Fibroblast of villous mesenchyme (primary cell): ENCODE results near the gene HOXA4. TPM values are rescaled to one million over a fixed set of nuclear protein-coding genes. Genes with fewer than 3 reads are reported as not detected.

Source experiments
- DNase-seq: peaks from one replicate; pipeline ENCODE4 v3.0.0-alpha.2; 2010; ENCODE audit warnings: low read depth
- H3K4me3 ChIP-seq: 2 replicates; pipeline ENCODE4 v1.5.1; 2011; ENCODE audit warnings: low read depth, mild to moderate bottlenecking, low read length
- CTCF ChIP-seq: IDR thresholded peaks from 2 replicates; pipeline ENCODE4 v1.5.1; 2012; ENCODE audit warnings: low read depth, mild to moderate bottlenecking, low read length; ENCODE audit not compliant: insufficient read depth
- total RNA-seq: library from RNA; depleted of rRNA; stranded (reverse); fragments of >200 nt; gene quantifications from 2 replicates; pipeline ENCODE4 v1.2.3, GENCODE V29; 2012

HOXA4 gene
- total RNA-seq, 1 donor = 1.3 TPM

GRCh38 chr7:27172315-27172774 lies 41.8 kb upstream of the HOXA4 start:
- TF ChIP-seq CTCF = no peak
- peak overlapping the region; percentile 67 for H3K4me3 ChIP-seq
- DNase-seq = peak; percentile 93

DNA sequence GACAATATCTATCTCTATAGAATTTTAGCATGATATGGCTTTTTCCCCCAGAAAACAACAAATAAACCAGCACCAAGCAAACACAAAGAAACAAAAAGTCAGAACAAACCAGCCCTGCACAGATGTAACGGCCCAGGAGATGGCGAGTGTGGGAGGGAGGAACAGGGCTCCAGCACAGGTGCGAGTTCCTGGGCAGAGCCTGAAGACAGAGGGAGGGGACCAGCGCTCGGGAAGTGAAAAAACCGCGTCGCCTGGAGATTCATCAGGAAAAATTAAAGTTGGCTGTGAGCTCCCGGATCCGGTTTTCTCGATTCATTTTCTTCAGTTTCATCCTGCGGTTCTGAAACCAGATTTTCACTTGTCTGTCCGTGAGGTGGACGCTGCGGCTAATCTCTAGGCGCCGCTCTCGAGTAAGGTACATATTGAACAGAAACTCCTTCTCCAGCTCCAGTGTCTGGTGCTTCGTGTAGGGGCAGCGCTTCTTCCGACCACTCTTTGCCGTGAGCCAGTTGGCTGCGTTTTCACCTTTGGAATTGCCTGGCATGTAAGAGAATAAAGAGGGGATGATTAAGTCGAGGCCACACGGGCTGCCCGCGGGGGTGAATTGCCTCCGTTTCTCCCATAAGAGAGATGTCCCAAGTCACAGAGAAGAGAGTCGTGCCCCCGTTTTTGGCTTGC lies 41.2 kb upstream of the HOXA4 start:
- peak overlapping the region; percentile 67 for H3K4me3 ChIP-seq
- no peak for TF ChIP-seq CTCF

GRCh38 chr7:27171325-27171636 lies 40.7 kb upstream of the HOXA4 start:
- DNase-seq = peak; percentile 69
- peak overlapping the region; percentile 67 for H3K4me3 ChIP-seq
- TF ChIP-seq CTCF = no peak

More for the DNA sequence above, 41.2 kb upstream of the HOXA4 start:
- peak; percentile 75 for DNase-seq

DNA sequence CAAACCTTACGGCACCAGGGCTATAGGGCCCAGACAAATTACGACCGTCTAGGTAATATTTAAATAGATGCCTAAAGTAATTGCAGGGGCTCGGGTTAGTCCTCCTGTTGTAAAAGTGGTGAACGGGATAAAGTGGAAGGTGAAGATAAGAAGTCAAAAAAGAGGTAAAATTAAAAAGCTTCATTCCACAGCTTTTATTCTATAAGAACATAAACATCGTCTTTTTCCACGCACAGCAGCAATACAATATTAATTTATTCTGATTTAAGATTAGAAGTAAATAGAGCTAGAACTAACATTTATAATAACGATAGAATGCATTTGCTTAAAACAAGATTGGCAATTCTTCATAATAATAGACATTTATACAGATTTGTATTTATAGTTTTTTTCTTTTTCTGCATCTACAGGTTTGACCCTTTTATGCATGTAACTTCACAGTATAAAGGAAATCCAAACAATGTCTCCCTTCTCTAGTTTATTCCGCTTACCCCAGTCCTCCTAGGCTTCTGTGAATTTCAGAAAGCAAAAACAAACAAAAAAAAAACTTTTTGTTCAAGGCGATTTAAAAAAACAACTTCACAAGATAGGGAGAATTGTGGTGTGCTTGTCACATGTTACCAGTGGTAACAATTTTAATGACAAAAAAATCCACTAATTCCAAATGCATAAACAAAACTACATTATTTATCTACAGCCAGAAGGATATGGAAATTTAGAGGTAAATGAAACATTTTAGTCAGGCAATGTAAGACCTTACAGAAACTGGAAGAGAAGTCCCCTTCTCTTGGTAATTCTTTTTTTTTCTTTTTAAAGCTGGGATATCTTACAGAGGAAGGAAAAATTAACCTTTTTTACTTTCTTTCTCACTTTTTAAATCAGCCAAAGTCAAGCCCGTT lies 40.1 kb upstream of the HOXA4 start:
- peak; percentile 48 for DNase-seq
- no peak for TF ChIP-seq CTCF
- H3K4me3 ChIP-seq = peak overlapping the region; percentile 67

DNA sequence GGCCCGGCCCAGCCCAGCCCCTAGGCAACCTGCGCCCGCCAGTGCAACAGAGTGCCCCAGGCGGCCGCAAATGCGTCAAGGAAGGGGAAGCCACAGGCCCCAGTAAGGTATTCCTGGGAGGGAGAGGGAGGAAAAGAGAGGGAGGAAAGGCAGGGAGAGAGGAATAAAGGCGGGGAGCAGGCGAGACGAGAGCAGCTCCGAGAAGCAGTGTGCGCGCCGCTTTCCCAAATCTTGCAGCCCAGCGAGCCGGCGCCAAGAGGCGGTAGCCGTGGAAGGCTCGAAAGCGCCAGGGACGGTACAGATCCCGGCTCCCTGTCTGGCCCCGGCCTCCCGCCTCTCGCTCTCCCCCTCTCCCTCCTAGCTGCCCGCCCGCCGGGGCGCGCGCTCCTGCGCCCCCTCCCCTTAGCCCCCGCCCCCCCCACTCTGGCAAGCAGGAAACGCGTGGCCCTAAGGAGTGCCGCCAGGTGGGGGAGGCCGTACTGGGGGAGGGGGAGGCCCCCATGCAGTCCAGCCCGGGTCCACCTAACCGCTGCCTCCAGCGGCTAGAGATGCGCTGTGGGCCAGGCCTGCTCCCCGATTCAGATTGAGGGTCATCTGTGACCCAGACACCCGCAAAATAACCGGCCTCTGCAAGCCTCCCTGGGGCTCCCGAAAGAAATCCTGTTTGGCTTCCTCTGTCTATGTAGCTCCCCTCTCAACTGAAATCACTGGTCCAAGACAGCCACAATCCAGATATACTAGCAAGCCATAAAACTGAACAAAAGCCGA lies 39.3 kb upstream of the HOXA4 start:
- no peak for TF ChIP-seq CTCF
- DNase-seq = peak; percentile 67
- H3K4me3 ChIP-seq = peak overlapping the region; percentile 67

GRCh38 chr7:27168265-27168947 lies 37.8 kb upstream of the HOXA4 start:
- TF ChIP-seq CTCF = peak; percentile 22
- peak; percentile 86 for DNase-seq
- peak overlapping the region; percentile 67 for H3K4me3 ChIP-seq
